Epithelial cell of prostate (primary cell): ENCODE data around the gene PRICKLE4.
A peak's percentile ranks its signal among the peaks of the same experiment; 100 is the strongest.

Experiments
- DNase-seq: peaks from one replicate; pipeline ENCODE4 v3.0.0-alpha.2; 2011; ENCODE audit warnings: low read depth, low spot score
- H3K27ac ChIP-seq: fragments of 450-650 bp; 2 replicates; pipeline ENCODE4 v1.5.1; 2017; ENCODE audit warnings: mild to moderate bottlenecking

Gene PRICKLE4

DNA sequence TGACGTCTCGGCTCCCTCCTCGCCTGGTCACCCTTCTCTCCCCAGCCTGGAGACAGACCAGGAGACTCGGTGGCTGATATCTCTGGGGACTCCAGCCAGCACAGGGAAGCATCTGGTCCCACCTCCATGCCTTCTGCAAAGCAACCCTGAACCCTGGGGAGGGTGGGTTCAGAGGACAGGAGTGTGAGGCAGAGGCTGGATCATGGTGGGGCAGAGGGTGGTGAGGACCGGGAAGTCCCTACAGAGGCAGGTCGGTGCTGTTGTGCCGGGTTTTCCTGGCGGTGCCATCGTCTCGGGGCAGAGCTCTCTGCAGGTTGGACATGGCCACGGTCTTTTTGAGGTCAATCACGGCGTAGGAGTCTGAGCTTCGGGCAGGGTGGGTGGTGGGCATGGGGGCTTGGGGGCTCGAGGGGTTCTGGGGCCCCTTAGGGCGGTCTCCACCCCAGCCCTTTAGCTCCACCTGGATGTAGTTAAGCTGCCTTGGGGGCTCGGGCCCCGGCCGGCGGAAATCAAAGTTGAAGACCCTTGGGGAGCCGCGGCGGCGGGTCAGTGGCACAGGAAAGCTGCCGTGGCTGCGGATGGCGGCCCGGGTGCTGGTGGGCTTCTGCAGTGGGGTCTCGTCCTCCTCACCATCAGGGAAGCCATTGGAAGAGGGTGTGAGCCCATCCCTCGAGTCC, 10.1 kb upstream of the PRICKLE4 start:
- no peak overlapping the region for H3K27ac ChIP-seq
- DNase-seq, result no peak

GRCh38 chr6:41771058-41771983, 9.3 kb upstream of the PRICKLE4 start:
- no peak overlapping the region for H3K27ac ChIP-seq

GRCh38 chr6:41774841-41775240, 5.7 kb upstream of the PRICKLE4 start:
- no peak overlapping the region for H3K27ac ChIP-seq

More at GRCh38 chr6:41771058-41771983, 9.3 kb upstream of the PRICKLE4 start:
- no peak for DNase-seq

DNA sequence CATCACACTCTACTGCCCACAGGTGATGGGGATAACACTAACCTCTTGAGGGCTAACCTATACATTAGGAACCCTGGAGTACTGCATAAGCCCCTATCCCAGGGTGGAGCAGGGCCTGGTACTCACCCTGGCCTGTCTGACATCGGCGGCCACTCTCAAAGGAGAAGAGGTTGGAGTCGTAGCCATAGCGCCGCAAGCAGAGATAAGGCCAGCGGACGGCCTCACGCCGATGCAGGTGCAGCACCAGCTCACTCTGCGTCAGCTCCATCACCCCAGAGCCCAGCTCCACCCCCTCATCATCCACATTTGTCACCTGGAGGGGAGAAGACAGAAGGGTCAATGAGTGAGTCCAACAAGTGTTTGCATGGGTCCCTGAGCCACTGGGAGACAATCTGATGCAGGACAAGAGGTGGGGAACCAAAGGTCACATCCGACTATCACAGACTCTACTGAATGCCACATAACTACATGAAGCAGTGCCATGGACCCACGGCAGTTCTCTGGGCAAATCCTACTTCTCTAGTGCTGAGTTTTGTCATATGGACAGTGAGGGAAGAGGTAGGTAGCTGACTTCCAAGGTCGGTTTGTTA, 5.2 kb upstream of the PRICKLE4 start:
- no peak for DNase-seq
- no peak overlapping the region for H3K27ac ChIP-seq

More at GRCh38 chr6:41774841-41775240, 5.7 kb upstream of the PRICKLE4 start:
- DNase-seq, result no peak

GRCh38 chr6:41777551-41778285, 2.9 kb upstream of the PRICKLE4 start:
- no peak for DNase-seq
- no peak overlapping the region for H3K27ac ChIP-seq

DNA sequence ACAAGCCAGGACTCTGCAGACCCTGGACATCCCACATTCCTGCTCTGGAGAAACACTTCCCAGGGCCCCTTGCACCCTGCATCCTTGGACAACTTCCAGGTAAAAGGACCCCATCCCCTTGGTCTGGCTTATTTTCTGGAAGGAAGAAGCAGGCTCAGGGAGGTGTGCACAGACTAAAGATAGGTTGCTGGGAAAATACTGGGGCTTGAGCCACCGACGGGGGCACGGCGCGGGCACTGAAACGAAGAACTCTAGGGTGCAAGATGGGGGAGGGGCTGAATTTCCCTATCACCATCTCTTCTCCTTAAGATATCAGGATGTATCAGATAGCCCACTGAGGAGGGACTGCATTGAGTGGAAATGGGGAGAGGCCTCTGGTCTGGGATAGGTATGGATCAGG, 1.7 kb upstream of the PRICKLE4 start:
- no peak overlapping the region for H3K27ac ChIP-seq
- DNase-seq, result no peak

DNA sequence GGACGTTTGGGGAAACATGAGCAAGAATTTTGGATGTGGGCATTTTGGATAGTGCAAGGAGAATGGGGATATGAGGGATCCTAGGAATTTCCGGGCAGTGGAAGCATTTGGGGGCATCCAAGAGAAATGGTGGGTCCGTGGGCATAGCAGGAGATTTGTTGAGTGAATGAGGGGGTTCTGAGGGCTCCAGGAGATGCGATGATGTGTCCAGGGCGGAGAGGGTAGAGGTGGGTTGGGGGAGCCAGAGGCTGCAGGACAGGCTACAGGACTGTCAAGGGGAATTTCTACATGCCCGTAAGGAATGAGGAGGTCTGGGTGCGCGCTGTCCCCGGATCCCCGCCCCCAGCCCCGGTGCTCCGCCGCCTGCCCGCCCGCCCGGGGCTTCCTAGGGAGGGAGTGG, 1.2 kb upstream of the PRICKLE4 start:
- no peak for DNase-seq
- H3K27ac ChIP-seq, result no peak overlapping the region

DNA sequence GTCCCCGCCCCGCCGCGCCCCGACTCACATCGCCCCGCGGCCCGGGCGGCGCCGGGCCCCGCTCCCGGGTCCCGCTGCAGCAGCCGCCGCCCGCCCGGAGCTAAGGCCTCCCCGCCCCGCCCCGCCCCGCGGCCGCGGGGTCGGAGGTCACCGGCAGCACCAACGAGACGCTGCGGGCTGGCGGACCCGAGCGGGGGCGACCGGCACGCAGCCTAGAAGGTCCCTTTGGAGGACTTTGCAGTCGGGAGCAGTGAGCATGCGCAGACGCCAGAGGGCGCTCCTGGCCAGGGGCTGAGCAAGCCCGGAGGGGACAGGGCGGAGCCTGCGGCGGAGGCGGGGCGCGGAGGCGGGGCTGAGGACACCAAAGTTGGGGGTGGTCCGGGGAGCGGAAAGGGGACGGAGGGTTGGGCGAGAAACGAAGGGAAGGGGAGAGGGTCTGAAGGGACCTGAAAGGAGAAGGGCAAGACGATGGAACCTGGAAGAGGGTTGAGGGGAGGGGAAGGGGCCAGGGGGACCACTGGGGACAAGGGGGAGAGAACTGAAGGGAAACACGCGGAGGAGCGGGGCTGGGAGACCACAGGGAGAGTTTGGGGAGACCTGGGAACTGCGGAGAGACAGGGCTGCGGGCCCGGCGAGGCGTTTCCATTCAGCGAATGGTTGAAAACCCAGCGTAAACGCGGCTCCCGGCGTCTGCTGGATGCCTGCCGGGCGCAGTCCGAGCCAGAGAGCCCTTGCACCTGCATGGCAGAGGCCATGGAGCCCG, 613 bp upstream of the PRICKLE4 start, which contains the start of gene FRS3:
FRS3 (minus strand) TSS at position 113 of the 763 bp plus-strand sequence. CDS start 2,913 bp downstream, outside the sequence.
- peak within 1 kb of the TSS; percentile 31 for H3K27ac ChIP-seq
- DNase-seq, result no peak

GRCh38 chr6:41781366-41781730, 766 bp downstream of the PRICKLE4 start:
- no peak for DNase-seq
- H3K27ac ChIP-seq, result peak overlapping the region; percentile 31

GRCh38 chr6:41783106-41783780, 2.7 kb downstream of the PRICKLE4 start:
- no peak for DNase-seq
- H3K27ac ChIP-seq, result peak overlapping the region; percentile 68

- peak overlapping the region; percentile 68 for H3K27ac ChIP-seq
- no peak for DNase-seq
Observed at GRCh38 chr6:41784581-41785171, 4.1 kb downstream of the PRICKLE4 start.

DNA sequence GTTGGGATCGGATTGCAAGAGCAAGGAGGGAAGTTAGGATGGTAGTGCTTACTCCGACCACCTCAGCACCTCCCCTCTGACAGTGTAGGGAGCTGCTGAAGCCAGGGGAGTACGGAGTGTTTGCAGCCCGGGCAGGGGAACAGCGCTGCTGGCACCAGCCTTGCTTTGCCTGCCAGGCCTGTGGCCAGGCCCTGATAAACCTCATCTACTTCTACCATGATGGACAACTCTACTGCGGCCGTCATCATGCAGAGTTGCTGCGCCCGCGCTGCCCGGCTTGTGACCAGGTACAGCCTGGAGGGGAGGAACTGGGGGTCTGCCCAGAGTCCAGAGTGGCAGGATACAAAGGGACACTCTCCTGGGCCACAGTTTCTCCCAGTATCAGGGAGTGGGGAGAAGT, 4.7 kb downstream of the PRICKLE4 start:
- no peak for DNase-seq
- H3K27ac ChIP-seq, result peak overlapping the region; percentile 68

DNA sequence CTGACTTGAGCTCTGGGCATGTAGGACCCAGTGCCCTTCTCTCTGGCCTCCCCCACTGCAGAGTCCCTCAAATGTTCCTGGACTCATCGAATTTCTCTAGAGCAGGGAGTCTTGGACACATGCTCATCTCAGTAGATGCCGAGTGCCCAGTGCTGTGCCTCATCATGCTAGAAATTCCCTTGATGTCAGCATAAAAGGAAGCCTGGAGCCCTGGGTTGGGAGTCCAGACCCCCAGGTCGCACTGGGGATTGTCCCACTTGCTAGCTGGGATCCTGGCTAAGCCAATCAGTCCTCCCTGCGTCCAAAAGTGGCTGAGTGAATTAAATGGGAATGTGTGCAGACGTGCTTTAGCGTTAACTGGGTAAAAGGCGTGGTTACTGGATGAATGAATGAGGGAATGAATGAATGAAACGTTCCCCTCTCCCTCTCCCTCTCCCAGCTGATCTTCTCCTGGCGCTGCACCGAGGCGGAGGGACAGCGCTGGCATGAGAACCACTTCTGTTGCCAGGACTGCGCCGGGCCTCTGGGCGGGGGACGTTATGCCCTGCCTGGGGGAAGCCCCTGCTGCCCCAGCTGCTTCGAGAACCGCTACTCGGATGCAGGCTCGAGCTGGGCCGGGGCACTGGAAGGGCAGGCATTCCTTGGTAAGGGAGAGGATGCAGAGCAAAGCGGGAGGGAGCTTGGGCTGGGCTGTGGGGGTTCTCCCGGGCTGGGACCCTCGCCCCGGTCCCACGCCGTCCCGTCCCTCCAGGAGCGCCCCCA, 5.3 kb downstream of the PRICKLE4 start:
- H3K27ac ChIP-seq, result peak overlapping the region; percentile 68
- DNase-seq, result no peak

DNA sequence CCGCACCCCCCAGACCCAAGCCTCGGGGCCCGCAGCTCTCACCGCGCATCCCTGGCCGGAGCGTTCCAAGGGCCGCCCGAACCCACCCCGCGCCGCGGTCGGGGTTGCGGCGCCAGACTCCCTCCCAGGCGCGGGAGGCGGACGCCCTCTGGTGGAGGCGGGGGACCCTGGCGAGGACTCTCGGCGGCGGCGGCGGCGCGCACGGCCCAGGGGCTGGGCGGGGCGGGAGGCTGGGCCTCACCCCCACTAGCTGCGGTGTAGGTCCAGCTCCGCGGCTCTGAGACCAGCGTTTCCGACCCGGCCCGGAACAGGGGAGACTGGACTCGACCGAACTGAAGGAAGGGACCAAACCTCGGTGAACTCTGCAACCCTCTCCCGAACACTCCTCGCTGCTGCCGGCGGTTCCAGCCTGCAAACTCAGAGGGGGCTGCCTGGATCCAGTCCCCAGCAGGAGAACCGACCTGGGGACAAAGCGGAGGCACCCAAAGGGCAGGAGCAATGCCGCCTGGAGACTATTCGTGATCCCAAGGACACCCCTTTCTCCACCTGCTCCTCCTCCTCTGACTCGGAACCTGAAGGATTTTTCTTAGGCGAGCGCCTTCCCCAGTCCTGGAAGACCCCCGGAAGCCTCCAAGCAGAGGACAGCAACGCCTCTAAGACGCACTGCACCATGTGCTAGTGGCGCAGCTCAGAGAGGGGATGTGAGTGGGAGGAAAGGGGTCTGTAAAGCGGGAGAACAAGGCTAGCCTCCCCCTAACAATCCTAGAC, 6.1 kb downstream of the PRICKLE4 start:
- H3K27ac ChIP-seq, result peak overlapping the region; percentile 75
- DNase-seq, result no peak

DNA sequence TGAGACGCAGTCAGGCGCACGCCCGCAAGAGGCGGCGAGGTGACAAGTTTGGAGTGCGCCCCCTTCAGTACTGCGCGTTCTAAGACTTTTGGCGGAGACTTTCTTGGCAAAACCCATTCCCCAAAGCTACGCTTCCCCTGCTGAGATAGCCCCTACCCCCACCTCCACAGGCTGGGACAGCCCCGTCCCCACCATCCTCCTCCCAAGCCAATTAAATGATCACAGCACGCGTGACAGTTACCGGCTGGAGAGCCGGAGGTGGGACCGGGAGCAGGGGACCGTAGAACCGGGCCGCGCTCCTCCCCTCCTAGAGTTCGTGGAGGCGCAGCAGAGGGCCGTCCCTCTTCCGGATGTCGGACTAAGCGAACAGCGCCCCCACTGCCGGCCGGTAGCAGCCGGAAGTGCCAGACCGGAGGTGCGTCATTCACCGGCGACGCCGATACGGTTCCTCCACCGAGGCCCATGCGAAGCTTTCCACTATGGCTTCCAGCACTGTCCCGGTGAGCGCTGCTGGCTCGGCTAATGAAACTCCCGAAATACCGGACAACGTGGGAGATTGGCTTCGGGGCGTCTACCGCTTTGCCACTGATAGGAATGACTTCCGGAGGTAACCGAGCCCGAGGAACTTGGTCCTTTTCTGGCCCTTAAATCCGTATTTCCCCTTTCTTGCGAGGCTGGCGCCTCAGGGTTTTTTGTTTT, 6.8 kb downstream of the PRICKLE4 start, which contains the start of gene TOMM6:
TOMM6 (plus strand) TSS at position 476 of the 699 bp plus-strand sequence; CDS start at position 480, 4 bp downstream.
- peak; percentile 64 for DNase-seq
- H3K27ac ChIP-seq, result peak within 1 kb of the TSS; percentile 75

- no peak for DNase-seq
- no peak overlapping the region for H3K27ac ChIP-seq
Observed at GRCh38 chr6:41789390-41789724, 8.8 kb downstream of the PRICKLE4 start.

DNA sequence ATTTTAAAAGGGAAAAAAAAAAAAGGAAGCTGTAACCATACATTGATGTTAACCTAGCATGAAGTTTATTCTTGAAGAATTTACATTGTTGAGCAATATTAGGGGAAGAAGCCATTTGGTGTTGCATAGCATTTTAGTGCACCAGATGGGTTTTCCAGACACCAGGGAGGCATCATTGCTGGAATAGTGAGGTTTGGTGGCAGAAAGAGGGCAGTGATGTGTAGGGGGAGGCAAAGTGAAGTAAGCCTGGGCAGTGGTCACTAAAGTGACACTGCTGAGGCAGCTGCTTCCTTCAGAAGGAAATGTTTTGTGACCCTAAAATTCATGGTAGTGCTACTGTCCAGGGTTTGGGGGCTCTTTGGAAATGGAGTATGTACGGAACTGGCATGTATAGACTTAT, 9.5 kb downstream of the PRICKLE4 start:
- no peak for DNase-seq

More for the DNA sequence above, 9.5 kb downstream of the PRICKLE4 start:
- no peak overlapping the region for H3K27ac ChIP-seq
